Breast epithelium (tissue), 4 donors: Measurements from ENCODE around the gene CDH26. TPM values are rescaled to one million over a fixed set of nuclear protein-coding genes. Genes with fewer than 3 reads are reported as not detected.

Experiments used
- DNase-seq, 2 donors: peaks; one replicate each; pipeline ENCODE4 v3.0.0-alpha.2; 2019; ENCODE audit warnings: low spot score in 2 of 2
- H3K27ac ChIP-seq, 2 donors: fragments of 200-600 bp; sonication (generic) in 1 of 2; one replicate each; pipeline ENCODE4 v1.5.1; 2016 to 2019; ENCODE audit warnings: mild to moderate bottlenecking in 1 of 2
- H3K27me3 ChIP-seq, 2 donors: fragments of 200-600 bp; sonication (generic) in 1 of 2; one replicate each; pipeline versions ENCODE4 v1.5.1 to v1.6.0; 2017 to 2019; ENCODE audit warnings: control low read depth in 1 of 2, mild to moderate bottlenecking in 1 of 2
- H3K36me3 ChIP-seq: fragments of 200-600 bp; one replicate; pipeline ENCODE4 v1.5.1; 2019
- H3K4me1 ChIP-seq, 2 donors: fragments of 200-600 bp; sonication (generic); one replicate each; pipeline ENCODE4 v1.5.1; 2016 to 2019; ENCODE audit warnings: control low read depth in 1 of 2
- H3K4me3 ChIP-seq, 3 donors: fragments of 200-600 bp; sonication (generic); 1 replicate in 2 of 3; 2 replicates in 1 of 3; pipeline ENCODE4 v1.5.1; 2016 to 2019; ENCODE audit warnings: mild to moderate bottlenecking in 3 of 3, moderate library complexity in 2 of 3
- H3K9me3 ChIP-seq, 2 donors: fragments of 200-600 bp; sonication (generic) in 1 of 2; one replicate each; pipeline ENCODE4 v1.5.1; 2016 to 2019; ENCODE audit warnings: control low read depth in 1 of 2
- CTCF ChIP-seq, 3 donors: fragments of 450-650 bp; IDR thresholded peaks; one replicate each; pipeline ENCODE4 v1.5.1; 2016 to 2017; ENCODE audit warnings: antibody characterized with exemption in 3 of 3, mild to moderate bottlenecking in 3 of 3, moderate library complexity in 3 of 3
- POLR2A ChIP-seq: fragments of 450-650 bp; IDR thresholded peaks from one replicate; pipeline ENCODE4 v1.6.1; 2016; ENCODE audit warnings: antibody characterized with exemption, mild to moderate bottlenecking, moderate library complexity
- POLR2AphosphoS5 ChIP-seq, 3 donors: sonication (generic); formaldehyde crosslinking; IDR thresholded peaks; one replicate each; pipeline ENCODE4 v1.6.1; 2017; ENCODE audit warnings: antibody characterized with exemption in 3 of 3
- intact Hi-C: fragments of 100-400 bp; cut with DNase I; formaldehyde crosslinking; loops from one replicate; pipeline ENCODE4 v1.15.1; 2023; ENCODE audit warnings: low total_unique reads
- total RNA-seq, 3 donors: library from RNA; depleted of rRNA; stranded (reverse); fragments of >200 nt; gene quantifications; one replicate each; pipeline ENCODE4 v1.1.0, GENCODE V29; 2016

The CDH26 gene
- total RNA-seq, 3 donors from 2014 or later = 1.6 to 3.1 (median 2.1) TPM

GRCh38 chr20:59962155-59962554 is 3.9 kb downstream of the CDH26 start:
- H3K4me1 ChIP-seq = no peaks in the 10 kb centered on the region
- DNase-seq = no peak
- TF ChIP-seq POLR2AphosphoS5 (IDR thresholded peaks at IDR 0.05) = no peak
- intact Hi-C loops = loop anchor here (2.0 kb wide), 1 partner anchor 15 kb away; no protein-coding TSS in a partner anchor
- no peaks in the 10 kb centered on the region for H3K27me3 ChIP-seq
- H3K27ac ChIP-seq = no peak overlapping the region
- no peak overlapping the region for H3K4me3 ChIP-seq
- H3K9me3 ChIP-seq = no peaks in the 10 kb centered on the region
- H3K36me3 ChIP-seq = no peaks in the 10 kb centered on the region

- Histone ChIP-seq H3K36me3 (no peaks in the 10 kb centered on the region), H3K27ac (no peak overlapping the region), H3K4me3 (no peak overlapping the region), H3K27me3 (no peaks in the 10 kb centered on the region), H3K9me3 (no peaks in the 10 kb centered on the region), H3K4me1 (no peaks in the 10 kb centered on the region)
- intact Hi-C loops = no loop called here
- TF ChIP-seq CTCF (IDR thresholded peaks at IDR 0.05) = no peak
- TF ChIP-seq POLR2A = no peak
- no peak for TF ChIP-seq POLR2AphosphoS5 (IDR thresholded peaks at IDR 0.05)
- DNase-seq = no peak
These were observed 8.2 kb downstream of the CDH26 start for GRCh38 chr20:59966428-59966827.

- TF ChIP-seq CTCF (IDR thresholded peaks at IDR 0.05) = no peak
- no peak for TF ChIP-seq POLR2A
- no peak for TF ChIP-seq POLR2AphosphoS5 (IDR thresholded peaks at IDR 0.05)
- Histone ChIP-seq H3K4me1 (no peaks in the 10 kb centered on the region), H3K4me3 (no peak overlapping the region), H3K27ac (no peak overlapping the region), H3K27me3 (no peaks in the 10 kb centered on the region), H3K9me3 (no peaks in the 10 kb centered on the region), H3K36me3 (no peaks in the 10 kb centered on the region)
- intact Hi-C loops = no loop called here
- DNase-seq = no peak
These were observed 13.2 kb downstream of the CDH26 start for GRCh38 chr20:59971428-59971827.

- no peak for TF ChIP-seq POLR2A
- TF ChIP-seq POLR2AphosphoS5 (IDR thresholded peaks at IDR 0.05) = no peak
- Histone ChIP-seq H3K36me3 (no peaks in the 10 kb centered on the region), H3K4me3 (no peak overlapping the region), H3K27ac (peak overlapping the region in 1 of 2 donors; percentile 31), H3K4me1 (no peaks in the 10 kb centered on the region), H3K27me3 (no peaks in the 10 kb centered on the region), H3K9me3 (no peaks in the 10 kb centered on the region)
- no peak for DNase-seq
- intact Hi-C loops = no loop called here
These were observed 14.0 kb downstream of the CDH26 start for GRCh38 chr20:59972037-59972801.

- intact Hi-C loops = loop anchor here (2.0 kb wide), 1 partner anchor 13 kb away; no protein-coding TSS in a partner anchor
- H3K4me3 ChIP-seq = no peak overlapping the region
- no peaks in the 10 kb centered on the region for H3K4me1 ChIP-seq
- no peaks in the 10 kb centered on the region for H3K9me3 ChIP-seq
- no peaks in the 10 kb centered on the region for H3K27me3 ChIP-seq
- DNase-seq = no peak
- H3K27ac ChIP-seq = no peak overlapping the region
- no peaks in the 10 kb centered on the region for H3K36me3 ChIP-seq
- TF ChIP-seq POLR2A (no peak), POLR2AphosphoS5 (IDR thresholded peaks at IDR 0.05) (no peak), CTCF (IDR thresholded peaks at IDR 0.05) (no peak)
These were observed 18.0 kb downstream of the CDH26 start for GRCh38 chr20:59976156-59976782.

- no peak overlapping the region for H3K4me3 ChIP-seq
- no peaks in the 10 kb centered on the region for H3K27me3 ChIP-seq
- TF ChIP-seq POLR2A (no peak), CTCF (IDR thresholded peaks at IDR 0.05) (no peak)
These were observed 18.9 kb downstream of the CDH26 start for GRCh38 chr20:59977086-59977485.

More at GRCh38 chr20:59977086-59977485, 18.9 kb downstream of the CDH26 start:
- H3K4me1 ChIP-seq = no peaks in the 10 kb centered on the region
- no peak for DNase-seq
- H3K27ac ChIP-seq = no peak overlapping the region
- intact Hi-C loops = loop anchor here (2.0 kb wide), 1 partner anchor 14 kb away; no protein-coding TSS in a partner anchor
- H3K36me3 ChIP-seq = no peaks in the 10 kb centered on the region
- H3K9me3 ChIP-seq = no peaks in the 10 kb centered on the region
